Measurements from ENCODE around the gene OSCP1. TPM values are rescaled to one million over a fixed set of nuclear protein-coding genes. Genes with fewer than 3 reads are reported as not detected.

OSCP1 gene
- total RNA-seq, 1 donor = 3.2 TPM

GRCh38 chr1:36475910-36476604 lies 25.8 kb upstream of the OSCP1 start:
- no peak for DNase-seq (ENCODE audit: low read depth in 2 of 3, low spot score in 2 of 3)

GRCh38 chr1:36475341-36475740 lies 25.1 kb upstream of the OSCP1 start:
- DNase-seq (ENCODE audit: low read depth in 2 of 3, low spot score in 2 of 3) = no peak

- DNase-seq (ENCODE audit: low read depth in 2 of 3, low spot score in 2 of 3) = no peak
These were observed 22.4 kb upstream of the OSCP1 start for GRCh38 chr1:36472656-36473055.

GRCh38 chr1:36471830-36472641 lies 21.8 kb upstream of the OSCP1 start:
- DNase-seq (ENCODE audit: low read depth in 2 of 3, low spot score in 2 of 3) = no peak

GRCh38 chr1:36469163-36469562 lies 18.9 kb upstream of the OSCP1 start:
- no peak for DNase-seq (ENCODE audit: low read depth in 2 of 3, low spot score in 2 of 3)

GRCh38 chr1:36467700-36468455 lies 17.6 kb upstream of the OSCP1 start:
- no peak for DNase-seq (ENCODE audit: low read depth in 2 of 3, low spot score in 2 of 3)

GRCh38 chr1:36467027-36467410 lies 16.8 kb upstream of the OSCP1 start:
- DNase-seq (ENCODE audit: low read depth in 2 of 3, low spot score in 2 of 3) = no peak

GRCh38 chr1:36466370-36467026 lies 16.2 kb upstream of the OSCP1 start:
- no peak for DNase-seq (ENCODE audit: low read depth in 2 of 3, low spot score in 2 of 3)

GRCh38 chr1:36465731-36466369 lies 15.6 kb upstream of the OSCP1 start:
- DNase-seq (ENCODE audit: low read depth in 2 of 3, low spot score in 2 of 3) = no peak

- no peak for DNase-seq (ENCODE audit: low read depth in 2 of 3, low spot score in 2 of 3)
These were observed 14.5 kb upstream of the OSCP1 start for GRCh38 chr1:36464605-36465393.

- DNase-seq (ENCODE audit: low read depth in 2 of 3, low spot score in 2 of 3) = peak; percentile 87 to 95 (median 94)
These were observed 13.8 kb upstream of the OSCP1 start, which contains the start of gene MRPS15 for GRCh38 chr1:36463803-36464604. Gene MRPS15, minus strand, starts transcription at chr1:36464384. Its CDS starts 109 bp downstream, at chr1:36464275.

- no peak for DNase-seq (ENCODE audit: low read depth in 2 of 3, low spot score in 2 of 3)
These were observed 13.2 kb upstream of the OSCP1 start for GRCh38 chr1:36463463-36463802.

GRCh38 chr1:36458910-36459309 lies 8.7 kb upstream of the OSCP1 start:
- DNase-seq (ENCODE audit: low read depth in 2 of 3, low spot score in 2 of 3) = peak in 1 of 3 donors; percentile 11

- peak in 2 of 3 donors; percentile 53 to 66 for DNase-seq (ENCODE audit: low read depth in 2 of 3, low spot score in 2 of 3)
These were observed 7.4 kb upstream of the OSCP1 start for GRCh38 chr1:36457691-36458090.

- DNase-seq (ENCODE audit: low read depth in 2 of 3, low spot score in 2 of 3) = no peak
These were observed 6.2 kb upstream of the OSCP1 start for GRCh38 chr1:36456391-36456928.

GRCh38 chr1:36455386-36455785 lies 5.1 kb upstream of the OSCP1 start:
- no peak for DNase-seq (ENCODE audit: low read depth in 2 of 3, low spot score in 2 of 3)

- DNase-seq (ENCODE audit: low read depth in 2 of 3, low spot score in 2 of 3) = no peak
These were observed 3.5 kb upstream of the OSCP1 start for GRCh38 chr1:36453600-36454388.

GRCh38 chr1:36453051-36453450 lies 2.8 kb upstream of the OSCP1 start:
- no peak for DNase-seq (ENCODE audit: low read depth in 2 of 3, low spot score in 2 of 3)

Measured in hematopoietic multipotent progenitor cell (in vitro differentiated cells).